Measurements from ENCODE around the gene MCF2L2. TPM values are rescaled to one million over a fixed set of nuclear protein-coding genes. Genes with fewer than 3 reads are reported as not detected.
"Not testable (repeated sequence)": the region's sequence is repeated elsewhere in the genome, so short reads cannot be mapped to it uniquely, and the experiment has no call there.

The MCF2L2 gene
- total and polyA plus RNA-seq, 3 donors from 2014 or later = 6.8 to 24.2 (median 14.6) TPM

GRCh38 chr3:183472155-183472554 lies 43.7 kb upstream of the MCF2L2 start:
- intact Hi-C loops (cut with DNase I; ENCODE audit: low total_unique reads) = no loop called here
- Histone ChIP-seq H3K36me3 (ENCODE audit: low read depth, missing control alignments) (no peaks in the 10 kb centered on the region), H3K27ac (no peak overlapping the region), H3K4me3 (no peak overlapping the region), H3K9me3 (no peaks in the 10 kb centered on the region), H3K27me3 (no peaks in the 10 kb centered on the region), H3K4me1 (no peaks in the 10 kb centered on the region)
- DNase-seq = no peak
- WGBS, 2 donors = 56 to 59% methylated on average over 6 of the region's 6 CpGs
- no peak for TF ChIP-seq POLR2A (IDR thresholded peaks at IDR 0.05)
- no peak for TF ChIP-seq CTCF (IDR thresholded peaks at IDR 0.05)

GRCh38 chr3:183468424-183468823 lies 40.0 kb upstream of the MCF2L2 start:
- H3K36me3 ChIP-seq (ENCODE audit: low read depth, missing control alignments) = no peaks in the 10 kb centered on the region
- no peak overlapping the region for H3K27ac ChIP-seq
- TF ChIP-seq POLR2A (IDR thresholded peaks at IDR 0.05) = no peak
- no peak for TF ChIP-seq CTCF (IDR thresholded peaks at IDR 0.05)
- no peak overlapping the region for H3K4me3 ChIP-seq
- H3K27me3 ChIP-seq = no peaks in the 10 kb centered on the region
- no peaks in the 10 kb centered on the region for H3K9me3 ChIP-seq
- DNase-seq = no peak
- 86% methylated on average over 1 of the region's 1 CpG for WGBS, 2 donors
- H3K4me1 ChIP-seq = no peaks in the 10 kb centered on the region
- intact Hi-C loops (cut with DNase I; ENCODE audit: low total_unique reads) = no loop called here

- TF ChIP-seq POLR2A (IDR thresholded peaks at IDR 0.05) (no peak), CTCF (IDR thresholded peaks at IDR 0.05) (no peak)
- intact Hi-C loops (cut with DNase I; ENCODE audit: low total_unique reads) = no loop called here
Observed at GRCh38 chr3:183466575-183466974, 38.2 kb upstream of the MCF2L2 start.

GRCh38 chr3:183465710-183466109 lies 37.3 kb upstream of the MCF2L2 start:
- DNase-seq; H3K9me3 ChIP-seq; intact Hi-C loops (cut with DNase I; ENCODE audit: low total_unique reads); H3K27me3 ChIP-seq; H3K36me3 ChIP-seq (ENCODE audit: low read depth, missing control alignments); H3K4me1 ChIP-seq; H3K27ac ChIP-seq; H3K4me3 ChIP-seq: not testable (repeated sequence)
- WGBS, 2 donors = 54 to 62% methylated on average over 13 of the region's 13 CpGs

More at GRCh38 chr3:183466575-183466974, 38.2 kb upstream of the MCF2L2 start:
- H3K27me3 ChIP-seq = no peaks in the 10 kb centered on the region
- H3K4me1 ChIP-seq = no peaks in the 10 kb centered on the region
- no peaks in the 10 kb centered on the region for H3K9me3 ChIP-seq
- H3K36me3 ChIP-seq (ENCODE audit: low read depth, missing control alignments) = no peaks in the 10 kb centered on the region
- H3K27ac ChIP-seq = no peak overlapping the region
- WGBS, 2 donors = 82 to 88% methylated on average over 3 of the region's 3 CpGs
- no peak overlapping the region for H3K4me3 ChIP-seq
- DNase-seq = no peak

- H3K27me3 ChIP-seq = no peaks in the 10 kb centered on the region
- H3K4me1 ChIP-seq = no peaks in the 10 kb centered on the region
- H3K9me3 ChIP-seq = no peaks in the 10 kb centered on the region
- H3K27ac ChIP-seq = no peak overlapping the region
- no peak for DNase-seq
- no peak overlapping the region for H3K4me3 ChIP-seq
- intact Hi-C loops (cut with DNase I; ENCODE audit: low total_unique reads) = no loop called here
- TF ChIP-seq CTCF (IDR thresholded peaks at IDR 0.05) = no peak
- no peak for TF ChIP-seq POLR2A (IDR thresholded peaks at IDR 0.05)
- WGBS, 2 donors = 85 to 93% methylated on average over 2 of the region's 2 CpGs
- H3K36me3 ChIP-seq (ENCODE audit: low read depth, missing control alignments) = no peaks in the 10 kb centered on the region
Observed at GRCh38 chr3:183464480-183464879, 36.1 kb upstream of the MCF2L2 start.
